Neural crest cell (in vitro differentiated cells): Measurements from ENCODE around the gene FASN. TPM values are rescaled to one million over a fixed set of nuclear protein-coding genes. Genes with fewer than 3 reads are reported as not detected.

Source experiments
- DNase-seq: peaks from one replicate; pipeline ENCODE4 v3.0.0; 2021; ENCODE audit warnings: low read depth, mixed read lengths, low spot score
- H3K27ac Mint-ChIP-seq: one replicate; pipeline ENCODE4 v1.8.0; 2021; ENCODE audit warnings: mild to moderate bottlenecking, mixed read lengths; ENCODE audit not compliant: unreplicated experiment
- H3K27me3 Mint-ChIP-seq: 2 replicates; pipeline ENCODE4 v1.8.0; 2021; ENCODE audit warnings: low read depth, mild to moderate bottlenecking, mixed read lengths
- H3K36me3 Mint-ChIP-seq: 2 replicates; pipeline ENCODE4 v1.8.0; 2021; ENCODE audit warnings: low read depth, mild to moderate bottlenecking, mixed read lengths
- H3K4me1 Mint-ChIP-seq: 2 replicates; pipeline ENCODE4 v1.8.0; 2021; ENCODE audit warnings: mixed read lengths
- H3K4me3 Mint-ChIP-seq: one replicate; pipeline ENCODE4 v1.8.0; 2021; ENCODE audit warnings: mild to moderate bottlenecking, mixed read lengths
- H3K9me3 Mint-ChIP-seq: 2 replicates; pipeline ENCODE4 v1.8.0; 2021; ENCODE audit warnings: mixed read lengths
- total RNA-seq: library from RNA; stranded (reverse); gene quantifications from 2 replicates; pipeline ENCODE4 v1.2.1, GENCODE V29; 2021
- TF ChIP-seq, protein P1 (sequence below): fragments of 200-600 bp; sonication (generic); conservative IDR thresholded peaks from 2 replicates; pipeline ENCODE4 v1.5.0; 2021; ENCODE audit warnings: antibody characterized with exemption, mild to moderate bottlenecking

The FASN gene
- total RNA-seq, 1 donor from 2014 or later: 839 TPM

- Mint-ChIP-seq H3K36me3 (no peaks in the 10 kb centered on the region), H3K4me1 (peaks cover 31% of the 10 kb centered on the region), H3K4me3 (peak overlapping the region; percentile 81), H3K27me3 (peaks cover 3% of the 10 kb centered on the region), H3K9me3 (no peaks in the 10 kb centered on the region), H3K27ac (peak overlapping the region; percentile 27)
- TF ChIP-seq, protein P1, sequence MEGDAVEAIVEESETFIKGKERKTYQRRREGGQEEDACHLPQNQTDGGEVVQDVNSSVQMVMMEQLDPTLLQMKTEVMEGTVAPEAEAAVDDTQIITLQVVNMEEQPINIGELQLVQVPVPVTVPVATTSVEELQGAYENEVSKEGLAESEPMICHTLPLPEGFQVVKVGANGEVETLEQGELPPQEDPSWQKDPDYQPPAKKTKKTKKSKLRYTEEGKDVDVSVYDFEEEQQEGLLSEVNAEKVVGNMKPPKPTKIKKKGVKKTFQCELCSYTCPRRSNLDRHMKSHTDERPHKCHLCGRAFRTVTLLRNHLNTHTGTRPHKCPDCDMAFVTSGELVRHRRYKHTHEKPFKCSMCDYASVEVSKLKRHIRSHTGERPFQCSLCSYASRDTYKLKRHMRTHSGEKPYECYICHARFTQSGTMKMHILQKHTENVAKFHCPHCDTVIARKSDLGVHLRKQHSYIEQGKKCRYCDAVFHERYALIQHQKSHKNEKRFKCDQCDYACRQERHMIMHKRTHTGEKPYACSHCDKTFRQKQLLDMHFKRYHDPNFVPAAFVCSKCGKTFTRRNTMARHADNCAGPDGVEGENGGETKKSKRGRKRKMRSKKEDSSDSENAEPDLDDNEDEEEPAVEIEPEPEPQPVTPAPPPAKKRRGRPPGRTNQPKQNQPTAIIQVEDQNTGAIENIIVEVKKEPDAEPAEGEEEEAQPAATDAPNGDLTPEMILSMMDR: no peak
- DNase-seq: no peak
Measured at GRCh38 chr17:82098939-82099763, 1.1 kb upstream of the FASN start.

DNA sequence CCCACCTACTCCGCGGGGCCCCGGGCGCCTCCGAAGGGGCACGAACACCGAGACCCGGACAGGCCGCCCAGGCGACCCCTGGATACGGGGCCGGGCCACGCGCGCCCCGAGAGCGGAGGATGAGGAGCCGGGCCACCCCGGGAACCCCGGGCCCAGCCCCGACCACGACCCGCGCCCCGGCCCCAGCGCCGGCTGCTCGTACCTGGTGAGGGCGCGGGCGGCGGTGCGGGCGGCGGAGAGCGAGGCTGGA is 192 bp downstream of the FASN start:
- peaks cover 18% of the 10 kb centered on the region for H3K4me1 Mint-ChIP-seq
- H3K27me3 Mint-ChIP-seq: no peaks in the 10 kb centered on the region
- H3K4me3 Mint-ChIP-seq: peak overlapping the region; percentile 75
- H3K27ac Mint-ChIP-seq: no peak overlapping the region
- no peak for DNase-seq
- H3K36me3 Mint-ChIP-seq: no peaks in the 10 kb centered on the region
- TF ChIP-seq, protein P1: no peak
- H3K9me3 Mint-ChIP-seq: no peaks in the 10 kb centered on the region

- Mint-ChIP-seq H3K9me3 (no peaks in the 10 kb centered on the region), H3K4me3 (peak overlapping the region; percentile 88), H3K36me3 (no peaks in the 10 kb centered on the region), H3K27ac (no peak overlapping the region), H3K4me1 (peaks cover 14% of the 10 kb centered on the region), H3K27me3 (no peaks in the 10 kb centered on the region)
- TF ChIP-seq, protein P1: no peak
- DNase-seq: peak; percentile 30
Measured at GRCh38 chr17:82097184-82097918, 685 bp downstream of the FASN start.

- no peak for DNase-seq
- Mint-ChIP-seq H3K4me1 (peaks cover 12% of the 10 kb centered on the region), H3K27me3 (no peaks in the 10 kb centered on the region), H3K36me3 (no peaks in the 10 kb centered on the region), H3K4me3 (peak overlapping the region; percentile 88), H3K9me3 (no peaks in the 10 kb centered on the region), H3K27ac (no peak overlapping the region)
- TF ChIP-seq, protein P1: no peak
Measured at GRCh38 chr17:82096709-82097183, 1.3 kb downstream of the FASN start.

DNA sequence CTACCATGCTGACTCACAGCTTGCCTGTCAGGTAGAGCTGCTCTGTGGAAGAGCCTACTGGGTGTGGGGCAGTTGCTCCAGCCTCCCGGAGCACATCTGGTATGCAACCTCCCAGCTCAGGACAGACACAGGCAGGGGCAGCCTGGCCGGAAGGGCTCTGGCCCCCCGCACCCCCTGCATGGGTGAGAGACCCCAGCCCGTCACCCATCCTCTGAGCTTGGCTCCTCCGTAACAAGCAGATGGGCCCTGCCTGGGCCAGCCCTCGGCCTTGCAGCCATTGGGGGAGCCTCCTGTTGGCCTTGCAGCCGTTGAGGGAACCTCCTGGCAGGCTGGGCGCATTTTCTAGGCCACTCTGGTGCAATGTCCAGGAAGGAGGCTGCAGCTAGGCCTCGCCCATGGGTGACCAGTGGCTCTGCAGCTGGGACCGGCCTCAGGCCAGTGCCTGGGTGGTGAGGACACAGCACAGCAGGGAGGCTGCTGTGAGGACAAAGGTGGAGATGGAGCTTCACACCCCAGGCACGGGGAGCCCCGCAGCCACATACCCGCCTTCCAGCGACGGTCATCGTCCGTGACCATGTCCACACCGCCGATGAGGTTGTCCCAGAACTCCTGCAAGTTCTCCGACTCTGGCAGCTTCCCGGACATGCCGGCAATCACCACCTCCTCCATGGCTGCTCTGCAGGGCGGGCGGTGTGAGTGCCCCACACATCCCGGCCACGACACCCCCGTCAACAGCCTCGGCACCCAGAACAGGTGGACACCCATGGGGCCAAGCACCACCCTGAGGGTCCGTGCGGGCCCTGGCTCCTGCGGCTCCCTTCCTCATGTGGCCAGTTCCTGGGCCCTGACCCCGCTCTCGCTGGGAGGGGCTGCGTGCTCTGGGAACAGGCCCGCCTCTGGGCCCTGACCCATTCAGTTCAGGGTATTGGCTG is 2.0 kb downstream of the FASN start:
- Mint-ChIP-seq H3K36me3 (no peaks in the 10 kb centered on the region), H3K4me1 (peaks cover 12% of the 10 kb centered on the region), H3K4me3 (peak overlapping the region; percentile 88), H3K9me3 (no peaks in the 10 kb centered on the region), H3K27me3 (no peaks in the 10 kb centered on the region), H3K27ac (peak overlapping the region; percentile 62)
- no peak for DNase-seq
- TF ChIP-seq, protein P1: no peak
